ENCODE data around the gene PARP15.

DNA sequence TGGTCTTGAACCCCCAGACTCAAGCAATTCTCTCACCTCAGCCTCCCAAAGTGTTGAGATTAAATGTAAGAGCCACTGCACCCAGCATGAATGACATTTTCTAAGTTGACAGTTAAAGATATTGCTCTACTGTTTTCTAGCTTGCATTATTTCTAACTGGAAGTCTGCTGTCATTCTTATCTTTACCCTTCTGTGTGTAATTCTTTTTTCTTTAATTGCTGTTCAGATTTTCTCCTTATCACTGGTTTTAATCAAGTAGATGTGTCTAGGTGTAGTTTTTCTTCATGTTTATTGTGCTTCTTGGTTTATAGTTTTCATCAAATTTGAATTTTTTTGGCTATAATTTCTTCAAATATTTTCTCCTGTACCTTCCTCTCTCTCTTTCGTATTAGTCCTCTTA, 4.9 kb downstream of the PARP15 start:
- TF ChIP-seq EP300 (IDR thresholded peaks at IDR 0.05; ENCODE audit: borderline replicate concordance) (no peak), FOXM1 (IDR thresholded peaks at IDR 0.05; ENCODE audit: borderline replicate concordance, low read depth) (no peak), CREB1 (IDR thresholded peaks at IDR 0.05; ENCODE audit: low read depth) (no peak), NFIC (IDR thresholded peaks at IDR 0.05) (no peak), CEBPB (IDR thresholded peaks at IDR 0.05) (no peak), TCF12 (IDR thresholded peaks at IDR 0.05; ENCODE audit: low read depth) (no peak), REST (IDR thresholded peaks at IDR 0.05; ENCODE audit: low read depth) (no peak), TAF1 (IDR thresholded peaks at IDR 0.05; ENCODE audit: low read depth) (no peak), MAX (IDR thresholded peaks at IDR 0.05) (no peak), YY1 (IDR thresholded peaks at IDR 0.05; ENCODE audit: low read depth) (no peak), RAD21 (IDR thresholded peaks at IDR 0.05; ENCODE audit: low read depth) (no peak), ZBTB7A (IDR thresholded peaks at IDR 0.05; ENCODE audit: low read depth) (no peak)
- TF ChIP-seq, protein P1, sequence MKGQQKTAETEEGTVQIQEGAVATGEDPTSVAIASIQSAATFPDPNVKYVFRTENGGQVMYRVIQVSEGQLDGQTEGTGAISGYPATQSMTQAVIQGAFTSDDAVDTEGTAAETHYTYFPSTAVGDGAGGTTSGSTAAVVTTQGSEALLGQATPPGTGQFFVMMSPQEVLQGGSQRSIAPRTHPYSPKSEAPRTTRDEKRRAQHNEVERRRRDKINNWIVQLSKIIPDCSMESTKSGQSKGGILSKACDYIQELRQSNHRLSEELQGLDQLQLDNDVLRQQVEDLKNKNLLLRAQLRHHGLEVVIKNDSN (IDR thresholded peaks at IDR 0.05), result no peak

All from Ishikawa (cell line).